Stimulated activated CD8-positive, alpha-beta memory T cell treated with anti-CD3 and anti-CD28 coated beads, Interleukin-15, amount 100 ng/mL, for 4 hours (primary cell): Measurements from ENCODE around the gene LSM14B.
"Not testable (repeated sequence)": the region's sequence is repeated elsewhere in the genome, so short reads cannot be mapped to it uniquely, and the experiment has no call there.

Experiments used
- DNase-seq, 2 donors: peaks; one replicate each; pipeline ENCODE4 v3.0.0-alpha.2; 2020; ENCODE audit warnings: low read depth in 2 of 2

The LSM14B gene

GRCh38 chr20:62112368-62112767 is 9.9 kb upstream of the LSM14B start:
- no peak for DNase-seq

GRCh38 chr20:62114894-62115293 is 7.4 kb upstream of the LSM14B start:
- no peak for DNase-seq

GRCh38 chr20:62115800-62116407 is 6.4 kb upstream of the LSM14B start:
- not testable (repeated sequence) for DNase-seq

- no peak for DNase-seq
Observed at GRCh38 chr20:62116558-62117361, 5.5 kb upstream of the LSM14B start.

- DNase-seq, result no peak
Observed at GRCh38 chr20:62117362-62117646, 5.0 kb upstream of the LSM14B start.

- DNase-seq, result peak; percentile 53 to 54
Observed at GRCh38 chr20:62117658-62118057, 4.6 kb upstream of the LSM14B start.

GRCh38 chr20:62118113-62119043 is 3.9 kb upstream of the LSM14B start:
- DNase-seq, result no peak

GRCh38 chr20:62119115-62119514 is 3.2 kb upstream of the LSM14B start:
- no peak for DNase-seq

GRCh38 chr20:62119591-62120364 is 2.5 kb upstream of the LSM14B start:
- DNase-seq, result no peak

- no peak for DNase-seq
Observed at GRCh38 chr20:62120365-62120762, 1.9 kb upstream of the LSM14B start.

- DNase-seq, result no peak
Observed at GRCh38 chr20:62120990-62121775, 1.1 kb upstream of the LSM14B start.

GRCh38 chr20:62122654-62123449 is 577 bp downstream of the LSM14B start:
- DNase-seq, result peak in 1 of 2 donors; percentile 34

- no peak for DNase-seq
Observed at GRCh38 chr20:62123450-62124118, 1.3 kb downstream of the LSM14B start.

- no peak for DNase-seq
Observed at GRCh38 chr20:62126141-62126540, 3.9 kb downstream of the LSM14B start.

- DNase-seq, result no peak
Observed at GRCh38 chr20:62127799-62128198, 5.5 kb downstream of the LSM14B start.

GRCh38 chr20:62128502-62128901 is 6.2 kb downstream of the LSM14B start:
- DNase-seq, result no peak

- DNase-seq, result no peak
Observed at GRCh38 chr20:62129731-62130531, 7.7 kb downstream of the LSM14B start.

- no peak for DNase-seq
Observed at GRCh38 chr20:62131560-62132320, 9.5 kb downstream of the LSM14B start.
